ENCODE measurements around the gene KATNB1. TPM values are rescaled to one million over a fixed set of nuclear protein-coding genes. Genes with fewer than 3 reads are reported as not detected.
"Not testable (repeated sequence)": the region's sequence is repeated elsewhere in the genome, so short reads cannot be mapped to it uniquely, and the experiment has no call there.

Gene KATNB1
- total RNA-seq, 1 experiment from 2014 or later, result 19.8 TPM

- no peak for DNase-seq (ENCODE audit: low read depth)
These were observed 8.5 kb downstream of the KATNB1 start for GRCh38 chr16:57743886-57744641.

- DNase-seq (ENCODE audit: low read depth), result no peak
These were observed 9.0 kb downstream of the KATNB1 start for GRCh38 chr16:57744642-57744903.

- DNase-seq (ENCODE audit: low read depth), result no peak
These were observed 10.2 kb downstream of the KATNB1 start for GRCh38 chr16:57745768-57746167.

GRCh38 chr16:57746316-57746715 lies 10.7 kb downstream of the KATNB1 start:
- not testable (repeated sequence) for DNase-seq (ENCODE audit: low read depth)

GRCh38 chr16:57747091-57747490 lies 11.5 kb downstream of the KATNB1 start:
- no peak for DNase-seq (ENCODE audit: low read depth)

- DNase-seq (ENCODE audit: low read depth), result no peak
These were observed 11.9 kb downstream of the KATNB1 start for GRCh38 chr16:57747496-57747895.

GRCh38 chr16:57747996-57748395 lies 12.4 kb downstream of the KATNB1 start:
- no peak for DNase-seq (ENCODE audit: low read depth)

GRCh38 chr16:57748596-57748995 lies 13.0 kb downstream of the KATNB1 start:
- DNase-seq (ENCODE audit: low read depth), result no peak

- no peak for DNase-seq (ENCODE audit: low read depth)
These were observed 13.6 kb downstream of the KATNB1 start for GRCh38 chr16:57749101-57749692.

GRCh38 chr16:57749856-57750452 lies 14.4 kb downstream of the KATNB1 start:
- DNase-seq (ENCODE audit: low read depth), result no peak

- no peak for DNase-seq (ENCODE audit: low read depth)
These were observed 15.4 kb downstream of the KATNB1 start for GRCh38 chr16:57750796-57751538.

- no peak for DNase-seq (ENCODE audit: low read depth)
These were observed 16.1 kb downstream of the KATNB1 start for GRCh38 chr16:57751539-57752202.

- no peak for DNase-seq (ENCODE audit: low read depth)
These were observed 16.6 kb downstream of the KATNB1 start for GRCh38 chr16:57752203-57752580.

- no peak for DNase-seq (ENCODE audit: low read depth)
These were observed 17.2 kb downstream of the KATNB1 start for GRCh38 chr16:57752581-57753447.

- no peak for DNase-seq (ENCODE audit: low read depth)
These were observed 18.1 kb downstream of the KATNB1 start for GRCh38 chr16:57753448-57754353.

- no peak for DNase-seq (ENCODE audit: low read depth)
These were observed 18.9 kb downstream of the KATNB1 start for GRCh38 chr16:57754354-57755060.

- DNase-seq (ENCODE audit: low read depth), result no peak
These were observed 19.6 kb downstream of the KATNB1 start for GRCh38 chr16:57755061-57755684.

- DNase-seq (ENCODE audit: low read depth), result no peak
These were observed 20.3 kb downstream of the KATNB1 start for GRCh38 chr16:57755726-57756423.

Data from RPMI7951 (cell line).